ENCODE measurements around the gene ANKRD42. TPM values are rescaled to one million over a fixed set of nuclear protein-coding genes. Genes with fewer than 3 reads are reported as not detected.

The ANKRD42 gene
- total and polyA plus RNA-seq, 2 of the 8 experiments (the other 6 are each of a cell fraction or from before 2014, with no cell fraction given): 2.0 to 5.5 TPM

- Histone ChIP-seq H3K9ac (replicated peaks in 1 of 4; ENCODE audit: extremely low read depth in 1 of 4, low read depth in 3 of 4, low read length in 3 of 4) (peak within 1 kb of the TSS; percentile 92 to 96 (median 94)), H2BK5ac (ENCODE audit: low read depth, low read length) (peak within 1 kb of the TSS; percentile 53)
- POLR2A ChIA-PET (ENCODE audit: partially characterized antibody): interaction anchor here (0.6 to 3.3 kb wide), 23 partner anchors 8 to 425 kb away, joined by 3 to 25 read pairs (median 4); partner anchors contain the start of genes ANKRD42, CCDC90B, DDIAS and PRCP
- TF ChIP-seq SUZ12 (IDR thresholded peaks at IDR 0.05; ENCODE audit: low read length): no peak
- no peak for TF ChIP-seq MAFK (IDR thresholded peaks at IDR 0.05; ENCODE audit: low read depth, low read length)
These were observed 36.4 kb upstream of the ANKRD42 start, which contains the start of gene PCF11 for GRCh38 chr11:83156996-83157593. Gene PCF11, plus strand, starts transcription at chr11:83157131. Its CDS starts 309 bp downstream, at chr11:83157440.

More at GRCh38 chr11:83156996-83157593, 36.4 kb upstream of the ANKRD42 start, which contains the start of gene PCF11:
- H2BK15ac ChIP-seq (ENCODE audit: low read length): no peak within 1 kb of the TSS
- H3K79me2 ChIP-seq (ENCODE audit: control insufficient read depth in 1 of 2, insufficient read depth in 2 of 2, low read length in 2 of 2): peaks cover 29 to 51% of the 10 kb centered on the region in 2 experiments
- peak within 1 kb of the TSS; percentile 85 for H4K5ac ChIP-seq (ENCODE audit: insufficient read length, low read depth, low read length)
- peak within 1 kb of the TSS; percentile 99 for H4K8ac ChIP-seq (ENCODE audit: extremely low read depth, insufficient read depth, low read length)
- DNase-seq (ENCODE audit: low read depth in 1 of 2, low spot score in 2 of 2): peak in 1 of 2 experiments; percentile 88
- no peak within 1 kb of the TSS for H3K14ac ChIP-seq (ENCODE audit: insufficient read length)
- peak within 1 kb of the TSS; percentile 79 for H3K56ac ChIP-seq (replicated peaks; ENCODE audit: insufficient read length, low read depth, low read length)
- no peak within 1 kb of the TSS for H2BK120ac ChIP-seq (replicated peaks; ENCODE audit: low read depth, low read length)
- H3K9me3 ChIP-seq (ENCODE audit: insufficient read depth in 2 of 2, low read depth in 1 of 2, low read length in 1 of 2): no peaks in the 10 kb centered on the region
- H4K91ac ChIP-seq (replicated peaks; ENCODE audit: insufficient read length, low read length): peak within 1 kb of the TSS; percentile 6
- no peak within 1 kb of the TSS for H3K23ac ChIP-seq (ENCODE audit: insufficient read length)
- WGBS, 2 experiments (ENCODE audit: extremely low coverage in 1 of 2, insufficient coverage in 1 of 2, insufficient read length in 1 of 2, insufficient replicate concordance in 2 of 2, low coverage in 1 of 2, low lambda C conversion rate in 2 of 2, missing lambda C conversion rate in 1 of 2): 2% methylated on average over 51 of the region's 55 CpGs; no CpG with 5 or more reads in 1 of the 2 experiments
- peak within 1 kb of the TSS; percentile 70 to 80 for H3K4me2 ChIP-seq (ENCODE audit: insufficient read depth in 1 of 2, low read depth in 2 of 2, low read length in 2 of 2)
- no peak within 1 kb of the TSS for H2AK5ac ChIP-seq (ENCODE audit: low read depth, low read length)
- H3K27ac ChIP-seq (ENCODE audit: low read depth, low read length): peak within 1 kb of the TSS; percentile 92
- peak within 1 kb of the TSS; percentile 85 to 96 (median 96) for H3K4me3 ChIP-seq (ENCODE audit: extremely low read depth in 1 of 4, insufficient read depth in 2 of 4, low read depth in 3 of 4, low read length in 4 of 4)
- H3K79me1 ChIP-seq (ENCODE audit: low read depth, low read length): 0 out of 2 replicates have a peak, but pooled peaks cover 4% of the 10 kb centered on the region
- H2BK20ac ChIP-seq (ENCODE audit: low read length): no peak within 1 kb of the TSS
- no peaks in the 10 kb centered on the region for H3K27me3 ChIP-seq (replicated peaks in 1 of 4; ENCODE audit: control insufficient read depth in 3 of 4, extremely low read depth in 1 of 4, insufficient read depth in 3 of 4, low read length in 3 of 4)
- H3K4me1 ChIP-seq (replicated peaks in 1 of 4; ENCODE audit: control insufficient read depth in 3 of 4, insufficient read depth in 4 of 4, low read length in 3 of 4): peaks cover 0 to 7% (median 2%) of the 10 kb centered on the region in 4 experiments; a peak in 1 of 7 replicates
- CTCF ChIA-PET (ENCODE audit: partially characterized antibody): interaction anchor here (1.2 kb wide), 1 partner anchor 136 kb away, joined by 3 read pairs; no protein-coding TSS in a partner anchor
- H3K23me2 ChIP-seq (ENCODE audit: low read depth, low read length): peaks cover 5% of the 10 kb centered on the region; the same call in 1 of the 2 replicates
- H3K18ac ChIP-seq (ENCODE audit: extremely low read depth, low read length): peak within 1 kb of the TSS; percentile 84
- no peak within 1 kb of the TSS for H2BK12ac ChIP-seq (ENCODE audit: low read depth, low read length)
- peaks cover 0 to 29% (median 1%) of the 10 kb centered on the region in 4 experiments; a peak in 2 of 8 replicates for H3K36me3 ChIP-seq (ENCODE audit: control insufficient read depth in 2 of 4, insufficient read depth in 4 of 4, low read length in 3 of 4)
- peaks cover 14 to 17% of the 10 kb centered on the region in 2 experiments for H4K20me1 ChIP-seq (replicated peaks in 1 of 2; ENCODE audit: control insufficient read depth in 1 of 2, insufficient read depth in 2 of 2, low read length in 2 of 2)
- no peak for FAIRE-seq
- peak within 1 kb of the TSS; percentile 85 for H3K4ac ChIP-seq (replicated peaks; ENCODE audit: insufficient read length, low read depth, low read length)
- H2AFZ ChIP-seq (ENCODE audit: low read length): peak within 1 kb of the TSS; percentile 98

Measured in H1 (cell line).